CD14-positive monocyte (primary cell): ENCODE data around the gene PECR. TPM values are rescaled to one million over a fixed set of nuclear protein-coding genes. Genes with fewer than 3 reads are reported as not detected.

Source experiments
- DNase-seq, 3 donors: peaks; one replicate each; pipeline ENCODE4 v3.0.0-alpha.2; 2011 to 2022
- H2AFZ ChIP-seq: 2 replicates; pipeline ENCODE4 v1.6.0; 2012; ENCODE audit warnings: mild to moderate bottlenecking, low read depth, low read length, inconsistent platforms; ENCODE audit not compliant: insufficient read depth, poor library complexity, severe bottlenecking
- H3K27ac ChIP-seq, 2 donors: 1 replicate in 1 of 2; 2 replicates in 1 of 2; pipeline ENCODE4 v1.5.1; 2012 to 2013; ENCODE audit warnings: low read length in 2 of 2, control low read depth in 1 of 2, inconsistent platforms in 1 of 2, low read depth in 1 of 2, mild to moderate bottlenecking in 1 of 2
- H3K27me3 ChIP-seq, 2 donors: one replicate each; pipeline versions ENCODE4 v1.6.0 to v1.6.1; 2011 to 2013; ENCODE audit warnings: low read length in 2 of 2; ENCODE audit not compliant: control insufficient read depth in 2 of 2, insufficient read depth in 2 of 2
- H3K36me3 ChIP-seq, 2 donors: replicated peaks in 1 of 2; 1 replicate in 1 of 2; 2 replicates in 1 of 2; pipeline versions ENCODE4 v1.5.1 to v1.6.1; 2012 to 2013; ENCODE audit warnings: low read length in 2 of 2, control low read depth in 1 of 2, inconsistent platforms in 1 of 2, mild to moderate bottlenecking in 1 of 2; ENCODE audit not compliant: insufficient read depth in 2 of 2, control insufficient read depth in 1 of 2
- H3K4me1 ChIP-seq, 2 donors: 1 replicate in 1 of 2; 2 replicates in 1 of 2; pipeline versions ENCODE4 v1.5.1 to v1.6.1; 2012 to 2013; ENCODE audit warnings: low read length in 2 of 2, control low read depth in 1 of 2, inconsistent platforms in 1 of 2, mild to moderate bottlenecking in 1 of 2, moderate library complexity in 1 of 2; ENCODE audit not compliant: insufficient read depth in 2 of 2, control insufficient read depth in 1 of 2
- H3K4me2 ChIP-seq: replicated peaks from 2 replicates; pipeline ENCODE3; 2012; ENCODE audit warnings: low read length, moderate library complexity, mild to moderate bottlenecking; ENCODE audit not compliant: poor library complexity, severe bottlenecking; ENCODE audit errors: extremely low read depth
- H3K4me3 ChIP-seq, 3 experiments: fragments of 200-600 bp in 1 of 3; sonication (generic) in 1 of 3; replicated peaks in 1 of 3; 1 replicate in 2 of 3; 2 replicates in 1 of 3; pipeline ENCODE4 v1.5.1; 2011 to 2013; ENCODE audit warnings: low read length in 3 of 3, mild to moderate bottlenecking in 3 of 3, control low read depth in 2 of 3, low read depth in 2 of 3, inconsistent platforms in 1 of 3, moderate library complexity in 1 of 3
- H3K79me2 ChIP-seq: 2 replicates; pipeline ENCODE4 v1.6.0; 2012; ENCODE audit warnings: mild to moderate bottlenecking, control low read depth, inconsistent platforms, low read length, moderate library complexity; ENCODE audit not compliant: insufficient read depth
- H3K9ac ChIP-seq: 2 replicates; pipeline ENCODE4 v1.6.0; 2017; ENCODE audit warnings: low read length, mild to moderate bottlenecking; ENCODE audit not compliant: insufficient read depth, poor library complexity, severe bottlenecking
- H3K9me3 ChIP-seq, 2 donors: replicated peaks in 1 of 2; 1 replicate in 1 of 2; 2 replicates in 1 of 2; pipeline versions ENCODE4 v1.5.1 to v1.6.1; 2012 to 2013; ENCODE audit warnings: low read length in 2 of 2, control low read depth in 1 of 2; ENCODE audit not compliant: control insufficient read depth in 1 of 2, insufficient read depth in 1 of 2
- H4K20me1 ChIP-seq: 2 replicates; pipeline ENCODE4 v1.6.0; 2012; ENCODE audit warnings: mild to moderate bottlenecking, low read length, control low read depth, moderate library complexity; ENCODE audit not compliant: insufficient read depth
- H3K27ac Mint-ChIP-seq, 7 donors: one replicate each; pipeline ENCODE4 v1.8.0; 2020; ENCODE audit warnings: mild to moderate bottlenecking in 7 of 7, mixed read lengths in 7 of 7, moderate library complexity in 6 of 7, inconsistent platforms in 2 of 7
- H3K27me3 Mint-ChIP-seq, 3 donors: one replicate each; pipeline ENCODE4 v1.8.0; 2021 to 2022; ENCODE audit warnings: low read depth in 3 of 3, mild to moderate bottlenecking in 3 of 3, mixed read lengths in 3 of 3, moderate library complexity in 3 of 3, inconsistent platforms in 1 of 3
- H3K36me3 Mint-ChIP-seq, 2 donors: one replicate each; pipeline ENCODE4 v1.8.0; 2020; ENCODE audit warnings: mixed read lengths in 2 of 2, inconsistent platforms in 1 of 2, mild to moderate bottlenecking in 1 of 2
- H3K4me1 Mint-ChIP-seq: one replicate; pipeline ENCODE4 v1.8.0; 2020; ENCODE audit warnings: mild to moderate bottlenecking, mixed read lengths
- H3K4me3 Mint-ChIP-seq, 2 donors: one replicate each; pipeline ENCODE4 v1.8.0; 2020; ENCODE audit warnings: mild to moderate bottlenecking in 2 of 2, mixed read lengths in 2 of 2, moderate library complexity in 1 of 2
- H3K9me3 Mint-ChIP-seq, 7 donors: one replicate each; pipeline ENCODE4 v1.8.0; 2020 to 2022; ENCODE audit warnings: mixed read lengths in 7 of 7, mild to moderate bottlenecking in 6 of 7, moderate library complexity in 6 of 7, inconsistent platforms in 2 of 7
- CTCF ChIP-seq: fragments of 200-600 bp; IDR thresholded peaks from one replicate; pipeline ENCODE4 v1.8.0; 2022; ENCODE audit warnings: antibody characterized with exemption, mild to moderate bottlenecking
- WGBS: methylation state at CpG from one replicate; pipeline ENCODE4 v1.1.5; 2013; ENCODE audit warnings: missing lambda C conversion rate; ENCODE audit not compliant: insufficient coverage; 5-methylcytosine and 5-hydroxymethylcytosine counted together
- intact Hi-C, 2 donors: fragments of 100-400 bp; cut with micrococcal nuclease; formaldehyde crosslinking; loops; one replicate each; pipeline versions ENCODE4 v1.15.0 to v1.15.1; 2023
- polyA plus RNA-seq, 3 donors: library from polyadenylated mRNA; depleted of rRNA in 1 of 3; unstranded in 2 of 3; stranded (reverse) in 1 of 3; fragments of 300-500 nt in 2 of 3; fragments of >200 nt in 1 of 3; fragmentation: Illumina TruSeq in 2 of 3; gene quantifications; 1 replicate in 2 of 3; 2 replicates in 1 of 3; pipeline ENCODE4 v1.2.3, GENCODE V29; 2012 to 2021

PECR gene
- polyA plus RNA-seq, 3 donors = 7.4 to 16.9 (median 12.3) TPM

DNA sequence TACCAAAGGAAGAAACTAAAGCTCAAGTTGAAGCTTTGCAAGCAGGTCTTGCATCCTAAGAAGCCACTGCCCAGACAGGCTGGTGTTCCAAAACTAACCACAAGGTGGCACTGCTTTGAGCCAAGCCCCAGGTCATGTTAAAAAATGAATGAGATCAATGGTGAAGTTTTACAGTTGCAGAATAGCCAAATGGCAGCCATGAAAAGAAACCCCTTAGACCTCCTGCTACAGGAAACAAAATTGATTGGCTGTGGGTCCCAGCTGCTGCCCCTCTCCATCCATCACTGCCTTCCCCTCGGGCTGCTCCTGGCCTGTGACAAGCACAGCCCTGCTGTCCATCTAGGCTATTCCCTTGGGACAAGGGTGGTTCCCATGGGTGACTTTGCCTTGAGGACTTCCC lies 47.5 kb downstream of the PECR start:
- peak; percentile 18 to 52 (median 47) for DNase-seq
- no peak overlapping the region for H3K4me3 ChIP-seq
- no peaks in the 10 kb centered on the region for H3K4me1 ChIP-seq
- H3K79me2 ChIP-seq = no peaks in the 10 kb centered on the region
- 89% methylated on average over 1 of the region's 1 CpG for WGBS
- Mint-ChIP-seq H3K9me3 (no peaks in the 10 kb centered on the region), H3K4me1 (no peaks in the 10 kb centered on the region), H3K27ac (no peak overlapping the region), H3K4me3 (no peak overlapping the region), H3K36me3 (peaks cover 42 to 49% of the 10 kb centered on the region in 2 donors), H3K27me3 (no peaks in the 10 kb centered on the region)
- H3K9ac ChIP-seq = no peak overlapping the region
- no peaks in the 10 kb centered on the region for H3K9me3 ChIP-seq
- no peak overlapping the region for H3K4me2 ChIP-seq
- H4K20me1 ChIP-seq = no peaks in the 10 kb centered on the region
- H2AFZ ChIP-seq = no peak overlapping the region
- H3K36me3 ChIP-seq = peaks cover 0 to 46% of the 10 kb centered on the region in 2 donors
- no peak overlapping the region for H3K27ac ChIP-seq
- H3K27me3 ChIP-seq = no peaks in the 10 kb centered on the region
- TF ChIP-seq CTCF = peak; percentile 84
- intact Hi-C loops = loop anchor here (5.0 to 10.0 kb wide), 2 partner anchors 631 to 633 kb away; no protein-coding TSS in a partner anchor

DNA sequence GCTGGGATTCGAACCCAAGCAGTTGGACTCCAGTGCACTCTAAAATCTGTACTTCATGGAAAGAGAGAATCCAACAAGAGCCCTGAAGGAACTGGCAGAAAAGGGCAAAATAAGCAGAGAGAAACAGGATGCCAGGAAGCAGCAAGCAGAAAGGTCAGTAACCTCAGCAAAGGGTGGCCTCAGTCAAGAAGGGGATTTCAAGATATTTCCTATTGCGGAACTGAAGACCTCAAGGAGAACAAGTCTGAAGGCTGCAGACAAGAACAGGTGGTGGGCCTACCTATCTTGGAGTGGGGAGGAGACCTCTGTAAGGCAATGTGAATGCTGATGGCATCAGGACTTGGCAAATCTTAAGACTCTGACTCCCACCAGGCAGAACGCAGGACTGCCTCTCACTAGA lies 48.2 kb downstream of the PECR start:
- H3K27ac ChIP-seq = no peak overlapping the region
- no peaks in the 10 kb centered on the region for H3K4me1 ChIP-seq
- no peak overlapping the region for H3K27ac Mint-ChIP-seq
- TF ChIP-seq CTCF = no peak
- no peak overlapping the region for H3K4me3 ChIP-seq
- H3K27me3 Mint-ChIP-seq = no peaks in the 10 kb centered on the region
- H3K27me3 ChIP-seq = no peaks in the 10 kb centered on the region
- H3K4me2 ChIP-seq = no peak overlapping the region
- no peaks in the 10 kb centered on the region for H3K79me2 ChIP-seq
- 100% methylated on average over 3 of the region's 3 CpGs for WGBS
- no peaks in the 10 kb centered on the region for H3K4me1 Mint-ChIP-seq
- H4K20me1 ChIP-seq = no peaks in the 10 kb centered on the region
- no peak overlapping the region for H2AFZ ChIP-seq
- H3K4me3 Mint-ChIP-seq = no peak overlapping the region
- no peak overlapping the region for H3K9ac ChIP-seq
- H3K9me3 ChIP-seq = no peaks in the 10 kb centered on the region
- peaks cover 39 to 46% of the 10 kb centered on the region in 2 donors for H3K36me3 Mint-ChIP-seq
- intact Hi-C loops = loop anchor here (5.0 to 10.0 kb wide), 2 partner anchors 631 to 634 kb away; no protein-coding TSS in a partner anchor
- no peak for DNase-seq
- H3K9me3 Mint-ChIP-seq = no peaks in the 10 kb centered on the region
- peaks cover 0 to 47% of the 10 kb centered on the region in 2 donors for H3K36me3 ChIP-seq
